HEK293 (cell line): ENCODE results near the gene NIBAN1.

Source experiments
- CTCF ChIA-PET: fragments of 350-600 bp; formaldehyde crosslinking; extraction: SDS; loops from one replicate; lab custom pipeline; 2021; ENCODE audit warnings: antibody characterized with exemption; lab: Yijun Ruan, JAX
- POLR2A ChIA-PET: fragments of 300-600 bp; formaldehyde crosslinking; extraction: SDS; loops from one replicate; lab custom pipeline; 2020; ENCODE audit warnings: antibody characterized with exemption, inconsistent platforms; lab: Yijun Ruan, JAX
- H3K27ac ChIP-seq: fragments of 200-500 bp; sonication (Bioruptor generic); 2 replicates; pipeline ENCODE4 v1.5.1; 2014; ENCODE audit warnings: low read depth, low read length, control low read depth, inconsistent platforms; ENCODE audit errors: extremely low read depth
- H3K36me3 ChIP-seq, 2 experiments: fragments of 200-500 bp in 1 of 2; sonication (Bioruptor generic) in 1 of 2; 1 replicate in 1 of 2; 2 replicates in 1 of 2; pipeline ENCODE4 v1.5.1; 2014 to 2017; ENCODE audit warnings: inconsistent platforms in 2 of 2, low read length in 2 of 2; ENCODE audit not compliant: control insufficient read depth in 2 of 2, insufficient read depth in 1 of 2
- H3K4me1 ChIP-seq: fragments of 200-500 bp; sonication (Bioruptor generic); 2 replicates; pipeline ENCODE4 v1.5.1; 2014; ENCODE audit warnings: mild to moderate bottlenecking, low read length, inconsistent platforms; ENCODE audit not compliant: control insufficient read depth, insufficient read depth
- H3K4me3 ChIP-seq: 2 replicates; pipeline ENCODE4 v1.5.1; 2011; ENCODE audit warnings: low read depth, mild to moderate bottlenecking, control low read depth, low read length, moderate library complexity
- H3K9me3 ChIP-seq: fragments of 200-500 bp; sonication (Bioruptor generic); 2 replicates; pipeline ENCODE4 v1.5.1; 2014; ENCODE audit warnings: low read depth, low read length, inconsistent platforms; ENCODE audit not compliant: control insufficient read depth, insufficient read depth
- BCL6B ChIP-seq: fragments of 450-650 bp; formaldehyde crosslinking; IDR thresholded peaks from 2 replicates; pipeline ENCODE4 v1.5.1; 2017; ENCODE audit warnings: missing biosample characterization, missing genetic modification characterization
- GLIS1 ChIP-seq: fragments of 450-650 bp; formaldehyde crosslinking; IDR thresholded peaks from 2 replicates; pipeline ENCODE4 v1.5.1; 2016; ENCODE audit warnings: missing biosample characterization, missing genetic modification characterization
- KLF7 ChIP-seq: fragments of 450-650 bp; formaldehyde crosslinking; IDR thresholded peaks from 2 replicates; pipeline ENCODE4 v1.5.1; 2016; ENCODE audit warnings: missing biosample characterization, missing genetic modification characterization, borderline replicate concordance
- TSHZ1 ChIP-seq: fragments of 450-650 bp; formaldehyde crosslinking; IDR thresholded peaks from 2 replicates; pipeline ENCODE4 v1.5.1; 2016; ENCODE audit warnings: missing biosample characterization, missing genetic modification characterization, borderline replicate concordance
- ZBTB1 ChIP-seq: fragments of 450-650 bp; formaldehyde crosslinking; IDR thresholded peaks from 2 replicates; pipeline ENCODE4 v1.5.1; 2016; ENCODE audit warnings: missing biosample characterization, missing genetic modification characterization
- ZBTB17 ChIP-seq: fragments of 450-650 bp; formaldehyde crosslinking; IDR thresholded peaks from 2 replicates; pipeline ENCODE4 v1.5.1; 2016; ENCODE audit warnings: missing biosample characterization, missing genetic modification characterization
- ZBTB20 ChIP-seq: fragments of 450-650 bp; formaldehyde crosslinking; IDR thresholded peaks from 2 replicates; pipeline ENCODE4 v1.5.1; 2016; ENCODE audit warnings: missing biosample characterization, missing genetic modification characterization
- ZBTB8A ChIP-seq: fragments of 450-650 bp; formaldehyde crosslinking; IDR thresholded peaks from 2 replicates; pipeline ENCODE4 v1.5.1; 2016; ENCODE audit warnings: missing biosample characterization, missing genetic modification characterization
- ZFP37 ChIP-seq: fragments of 450-650 bp; formaldehyde crosslinking; IDR thresholded peaks from 2 replicates; pipeline ENCODE4 v1.5.1; 2016; ENCODE audit warnings: missing biosample characterization, missing genetic modification characterization
- ZNF148 ChIP-seq: fragments of 450-650 bp; formaldehyde crosslinking; IDR thresholded peaks from 2 replicates; pipeline ENCODE4 v1.5.0; 2017; ENCODE audit warnings: missing biosample characterization, missing genetic modification characterization, borderline replicate concordance
- ZNF18 ChIP-seq: fragments of 450-650 bp; formaldehyde crosslinking; IDR thresholded peaks from 2 replicates; pipeline ENCODE4 v1.5.1; 2016; ENCODE audit warnings: missing biosample characterization, missing genetic modification characterization
- ZNF214 ChIP-seq: fragments of 450-650 bp; formaldehyde crosslinking; IDR thresholded peaks from 2 replicates; pipeline ENCODE4 v1.5.1; 2017; ENCODE audit warnings: missing biosample characterization, mild to moderate bottlenecking, missing genetic modification characterization, borderline replicate concordance
- ZNF248 ChIP-seq: fragments of 450-650 bp; formaldehyde crosslinking; IDR thresholded peaks from 2 replicates; pipeline ENCODE4 v1.5.1; 2017; ENCODE audit warnings: missing biosample characterization, missing genetic modification characterization
- ZNF391 ChIP-seq: fragments of 450-650 bp; formaldehyde crosslinking; IDR thresholded peaks from 2 replicates; pipeline ENCODE4 v1.5.1; 2016; ENCODE audit warnings: low read depth, missing biosample characterization, missing genetic modification characterization, borderline replicate concordance
- ZNF433 ChIP-seq: fragments of 450-650 bp; formaldehyde crosslinking; IDR thresholded peaks from 2 replicates; pipeline ENCODE4 v1.5.1; 2016; ENCODE audit warnings: missing biosample characterization, missing genetic modification characterization, low read depth
- ZNF521 ChIP-seq: fragments of 450-650 bp; formaldehyde crosslinking; IDR thresholded peaks from 2 replicates; pipeline ENCODE4 v1.5.1; 2017; ENCODE audit warnings: missing biosample characterization, mild to moderate bottlenecking, missing genetic modification characterization
- ZNF549 ChIP-seq: fragments of 450-650 bp; IDR thresholded peaks from 2 replicates; pipeline ENCODE4 v1.5.1; 2018; ENCODE audit warnings: missing biosample characterization, missing genetic modification characterization, mild to moderate bottlenecking, inconsistent platforms, moderate library complexity
- ZNF555 ChIP-seq: fragments of 450-650 bp; formaldehyde crosslinking; conservative IDR thresholded peaks from 2 replicates; pipeline ENCODE4 v1.5.1; 2017; ENCODE audit warnings: missing biosample characterization, mild to moderate bottlenecking, missing genetic modification characterization, inconsistent platforms
- ZNF571 ChIP-seq: fragments of 450-650 bp; formaldehyde crosslinking; IDR thresholded peaks from 2 replicates; pipeline ENCODE4 v1.5.0; 2017; ENCODE audit warnings: missing biosample characterization, missing genetic modification characterization
- ZNF621 ChIP-seq: fragments of 450-650 bp; formaldehyde crosslinking; IDR thresholded peaks from 2 replicates; pipeline ENCODE4 v1.5.1; 2017; ENCODE audit warnings: missing biosample characterization, missing genetic modification characterization
- ZNF629 ChIP-seq: fragments of 450-650 bp; formaldehyde crosslinking; IDR thresholded peaks from 2 replicates; pipeline ENCODE4 v1.5.1; 2017; ENCODE audit warnings: missing biosample characterization, missing genetic modification characterization
- ZNF791 ChIP-seq: fragments of 450-650 bp; formaldehyde crosslinking; IDR thresholded peaks from 2 replicates; pipeline ENCODE4 v1.5.1; 2016; ENCODE audit warnings: missing biosample characterization, missing genetic modification characterization
- ZSCAN23 ChIP-seq: fragments of 450-650 bp; formaldehyde crosslinking; IDR thresholded peaks from 2 replicates; pipeline ENCODE4 v1.5.1; 2016; ENCODE audit warnings: missing biosample characterization, missing genetic modification characterization
- TF ChIP-seq, protein P1 (sequence below): fragments of 450-650 bp; formaldehyde crosslinking; IDR thresholded peaks from 2 replicates; pipeline ENCODE4 v1.5.1; 2016; ENCODE audit warnings: missing biosample characterization, missing genetic modification characterization
- TF ChIP-seq, protein P2 (sequence below): fragments of 450-650 bp; formaldehyde crosslinking; IDR thresholded peaks from 2 replicates; pipeline ENCODE4 v1.5.1; 2017; ENCODE audit warnings: missing biosample characterization, mild to moderate bottlenecking, missing genetic modification characterization, moderate library complexity

The NIBAN1 gene

GRCh38 chr1:184930645-184931044 lies 43.7 kb downstream of the NIBAN1 start (continued):
- TF ChIP-seq ZNF148 (tag by site-specific recombination) (no peak), ZNF791 (tag by site-specific recombination) (no peak), ZNF391 (tag by site-specific recombination) (peak; percentile 71; the same call in 1 of the 2 replicates), ZNF549 (tag by site-specific recombination) (peak; percentile 27; the same call in 1 of the 2 replicates), ZNF18 (peak; percentile 84), ZNF629 (tag by site-specific recombination) (peak; percentile 86), ZSCAN23 (tag by site-specific recombination) (0 out of 2 replicates have a peak, but pooled peaks have one; percentile 38), GLIS1 (tag by site-specific recombination) (peak; percentile 84), ZNF555 (no peak), ZBTB17 (tag by site-specific recombination) (peak; percentile 49; the same call in 1 of the 2 replicates), ZBTB1 (tag by site-specific recombination) (peak; percentile 36; the same call in 1 of the 2 replicates), ZNF521 (tag by site-specific recombination) (no peak), KLF7 (no peak; the same call in 1 of the 2 replicates), ZNF571 (no peak), ZNF214 (no peak), ZBTB8A (tag by site-specific recombination) (peak; percentile 26; the same call in 1 of the 2 replicates), ZNF248 (no peak), ZNF621 (tag by site-specific recombination) (no peak), ZNF433 (tag by site-specific recombination) (no peak), ZFP37 (tag by site-specific recombination) (no peak)

GRCh38 chr1:184930232-184930631 lies 44.1 kb downstream of the NIBAN1 start:
- Histone ChIP-seq H3K4me3 (no peak overlapping the region), H3K36me3 (no peaks in the 10 kb centered on the region), H3K27ac (no peak overlapping the region; the same call in 1 of the 2 replicates), H3K9me3 (no peaks in the 10 kb centered on the region), H3K4me1 (peaks cover 5% of the 10 kb centered on the region)
- POLR2A ChIA-PET: no interaction called here
- CTCF ChIA-PET: interaction anchor here (0.6 to 1.0 kb wide), 2 partner anchors 9 to 23 kb away, joined by 3 read pairs; no protein-coding TSS in a partner anchor
- TF ChIP-seq BCL6B (tag by site-specific recombination): no peak
- TF ChIP-seq ZBTB17 (tag by site-specific recombination): peak; percentile 82
- TF ChIP-seq TSHZ1 (tag by site-specific recombination): peak; percentile 25; the same call in 1 of the 2 replicates
- TF ChIP-seq, protein P1, sequence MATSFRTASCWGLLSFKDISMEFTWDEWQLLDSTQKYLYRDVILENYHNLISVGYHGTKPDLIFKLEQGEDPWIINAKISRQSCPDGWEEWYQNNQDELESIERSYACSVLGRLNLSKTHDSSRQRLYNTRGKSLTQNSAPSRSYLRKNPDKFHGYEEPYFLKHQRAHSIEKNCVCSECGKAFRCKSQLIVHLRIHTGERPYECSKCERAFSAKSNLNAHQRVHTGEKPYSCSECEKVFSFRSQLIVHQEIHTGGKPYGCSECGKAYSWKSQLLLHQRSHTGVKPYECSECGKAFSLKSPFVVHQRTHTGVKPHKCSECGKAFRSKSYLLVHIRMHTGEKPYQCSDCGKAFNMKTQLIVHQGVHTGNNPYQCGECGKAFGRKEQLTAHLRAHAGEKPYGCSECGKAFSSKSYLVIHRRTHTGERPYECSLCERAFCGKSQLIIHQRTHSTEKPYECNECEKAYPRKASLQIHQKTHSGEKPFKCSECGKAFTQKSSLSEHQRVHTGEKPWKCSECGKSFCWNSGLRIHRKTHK (tag by site-specific recombination): no peak
- TF ChIP-seq ZBTB20: peak; percentile 56; the same call in 1 of the 2 replicates
- TF ChIP-seq, protein P2, sequence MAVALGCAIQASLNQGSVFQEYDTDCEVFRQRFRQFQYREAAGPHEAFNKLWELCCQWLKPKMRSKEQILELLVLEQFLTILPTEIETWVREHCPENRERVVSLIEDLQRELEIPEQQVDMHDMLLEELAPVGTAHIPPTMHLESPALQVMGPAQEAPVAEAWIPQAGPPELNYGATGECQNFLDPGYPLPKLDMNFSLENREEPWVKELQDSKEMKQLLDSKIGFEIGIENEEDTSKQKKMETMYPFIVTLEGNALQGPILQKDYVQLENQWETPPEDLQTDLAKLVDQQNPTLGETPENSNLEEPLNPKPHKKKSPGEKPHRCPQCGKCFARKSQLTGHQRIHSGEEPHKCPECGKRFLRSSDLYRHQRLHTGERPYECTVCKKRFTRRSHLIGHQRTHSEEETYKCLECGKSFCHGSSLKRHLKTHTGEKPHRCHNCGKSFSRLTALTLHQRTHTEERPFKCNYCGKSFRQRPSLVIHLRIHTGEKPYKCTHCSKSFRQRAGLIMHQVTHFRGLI (tag by site-specific recombination): no peak
